Body of pancreas (tissue), 4 donors: ENCODE data around the gene GNAI1.

ENCODE experiments used
- POLR2A ChIP-seq, 3 donors: fragments of 450-650 bp; IDR thresholded peaks; one replicate each; pipeline ENCODE4 v1.6.1; 2016; ENCODE audit warnings: antibody characterized with exemption in 3 of 3, mild to moderate bottlenecking in 2 of 3
- TF ChIP-seq, protein P1 (sequence below), 7 experiments: fragments of 450-650 bp in 4 of 7; fragments of 200-600 bp in 3 of 7; sonication (generic) in 3 of 7; IDR thresholded peaks; one replicate each; pipeline ENCODE4 v1.5.1; 2016 to 2019; ENCODE audit warnings: antibody characterized with exemption in 7 of 7

DNA sequence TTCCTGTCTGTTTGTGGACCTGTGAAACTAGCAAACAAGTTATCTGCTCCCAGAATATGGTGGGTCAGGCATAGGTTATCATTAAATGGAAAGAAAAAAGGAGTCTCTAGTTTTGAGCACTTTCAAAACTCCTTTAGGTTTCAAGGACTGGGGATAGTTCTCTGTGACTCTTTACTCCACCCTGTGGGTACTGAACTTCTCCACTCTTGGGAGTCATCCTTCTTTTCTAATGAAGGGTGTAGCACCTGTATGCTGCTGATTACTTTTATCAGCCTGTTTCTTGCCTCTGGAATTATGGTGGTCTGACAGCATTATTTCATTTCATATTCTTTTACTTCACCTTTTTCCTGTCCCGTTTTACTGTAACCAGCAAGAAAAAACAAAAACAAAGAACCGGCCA lies 6.7 kb downstream of the GNAI1 start:
- TF ChIP-seq, protein P1, sequence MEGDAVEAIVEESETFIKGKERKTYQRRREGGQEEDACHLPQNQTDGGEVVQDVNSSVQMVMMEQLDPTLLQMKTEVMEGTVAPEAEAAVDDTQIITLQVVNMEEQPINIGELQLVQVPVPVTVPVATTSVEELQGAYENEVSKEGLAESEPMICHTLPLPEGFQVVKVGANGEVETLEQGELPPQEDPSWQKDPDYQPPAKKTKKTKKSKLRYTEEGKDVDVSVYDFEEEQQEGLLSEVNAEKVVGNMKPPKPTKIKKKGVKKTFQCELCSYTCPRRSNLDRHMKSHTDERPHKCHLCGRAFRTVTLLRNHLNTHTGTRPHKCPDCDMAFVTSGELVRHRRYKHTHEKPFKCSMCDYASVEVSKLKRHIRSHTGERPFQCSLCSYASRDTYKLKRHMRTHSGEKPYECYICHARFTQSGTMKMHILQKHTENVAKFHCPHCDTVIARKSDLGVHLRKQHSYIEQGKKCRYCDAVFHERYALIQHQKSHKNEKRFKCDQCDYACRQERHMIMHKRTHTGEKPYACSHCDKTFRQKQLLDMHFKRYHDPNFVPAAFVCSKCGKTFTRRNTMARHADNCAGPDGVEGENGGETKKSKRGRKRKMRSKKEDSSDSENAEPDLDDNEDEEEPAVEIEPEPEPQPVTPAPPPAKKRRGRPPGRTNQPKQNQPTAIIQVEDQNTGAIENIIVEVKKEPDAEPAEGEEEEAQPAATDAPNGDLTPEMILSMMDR (IDR thresholded peaks at IDR 0.05) = no peak
- TF ChIP-seq POLR2A (IDR thresholded peaks at IDR 0.05) = no peak
